WTC11 (cell line): ENCODE results near the gene SLC24A3.

Experiments
- ATF3 ChIP-seq: sonication (generic); formaldehyde crosslinking; conservative IDR thresholded peaks from 2 replicates; pipeline ENCODE4 v1.8.1; 2022; ENCODE audit warnings: mild to moderate bottlenecking, missing genetic modification reagents
- CREB1 ChIP-seq: sonication (generic); formaldehyde crosslinking; IDR thresholded peaks from 2 replicates; pipeline ENCODE4 v1.8.0; 2023; ENCODE audit warnings: mild to moderate bottlenecking, missing genetic modification reagents
- CREM ChIP-seq: sonication (generic); formaldehyde crosslinking; IDR thresholded peaks from 2 replicates; pipeline ENCODE4 v1.8.1; 2022; ENCODE audit warnings: mild to moderate bottlenecking, missing genetic modification reagents, moderate library complexity
- CTCF ChIP-seq: fragments of 200-600 bp; IDR thresholded peaks from 2 replicates; pipeline ENCODE4 v1.8.0; 2022; ENCODE audit warnings: antibody characterized with exemption
- E2F5 ChIP-seq: sonication (generic); formaldehyde crosslinking; IDR thresholded peaks from 2 replicates; pipeline ENCODE4 v1.8.1; 2022; ENCODE audit warnings: mild to moderate bottlenecking, moderate library complexity, missing genetic modification reagents
- IRF2 ChIP-seq: sonication (generic); formaldehyde crosslinking; IDR thresholded peaks from 2 replicates; pipeline ENCODE4 v1.8.0; 2022; ENCODE audit warnings: low read depth, missing genetic modification reagents, borderline replicate concordance
- JUN ChIP-seq: sonication (generic); formaldehyde crosslinking; IDR thresholded peaks from 2 replicates; pipeline ENCODE4 v1.8.0; 2023; ENCODE audit warnings: mild to moderate bottlenecking, missing genetic modification reagents
- MYBL2 ChIP-seq: sonication (generic); formaldehyde crosslinking; IDR thresholded peaks from 2 replicates; pipeline ENCODE4 v1.8.1; 2023; ENCODE audit warnings: mild to moderate bottlenecking, moderate library complexity, missing genetic modification reagents
- NR1H2 ChIP-seq: sonication (generic); formaldehyde crosslinking; IDR thresholded peaks from 2 replicates; pipeline ENCODE4 v1.9.0; 2021; ENCODE audit warnings: mild to moderate bottlenecking, moderate library complexity, missing genetic modification reagents
- SP1 ChIP-seq: sonication (generic); formaldehyde crosslinking; conservative IDR thresholded peaks from 2 replicates; pipeline ENCODE4 v1.8.1; 2022; ENCODE audit warnings: missing genetic modification reagents
- USF1 ChIP-seq: sonication (generic); formaldehyde crosslinking; IDR thresholded peaks from 2 replicates; pipeline ENCODE4 v1.8.0; 2022; ENCODE audit warnings: mild to moderate bottlenecking, missing genetic modification reagents
- ZBTB43 ChIP-seq: sonication (generic); formaldehyde crosslinking; IDR thresholded peaks from 2 replicates; pipeline ENCODE4 v1.8.1; 2023; ENCODE audit warnings: mild to moderate bottlenecking, missing genetic modification reagents

GRCh38 chr20:19236371-19237055 lies 24.1 kb downstream of the SLC24A3 start:
- no peak for TF ChIP-seq ZBTB43 (CRISPR knock-in tag)
- no peak for TF ChIP-seq CTCF
- no peak for TF ChIP-seq CREM
- no peak for TF ChIP-seq ATF3 (CRISPR knock-in tag)
- no peak for TF ChIP-seq E2F5 (CRISPR knock-in tag)
- TF ChIP-seq JUN (CRISPR knock-in tag): no peak
- TF ChIP-seq CREB1 (CRISPR knock-in tag): no peak
- TF ChIP-seq NR1H2 (CRISPR knock-in tag): no peak
- TF ChIP-seq MYBL2 (CRISPR knock-in tag): no peak
- no peak for TF ChIP-seq USF1 (CRISPR knock-in tag)
- TF ChIP-seq SP1 (CRISPR knock-in tag): no peak
- TF ChIP-seq IRF2: no peak
